IMR-90 (cell line): ENCODE data around the gene EIF4G3. TPM values are rescaled to one million over a fixed set of nuclear protein-coding genes. Genes with fewer than 3 reads are reported as not detected.

Experiments
- ATAC-seq: fragments of 200-7000 bp; cut with Tn5 transposase; 2 replicates; pipeline ENCODE4 v1.9.1; 2020; ENCODE audit warnings: low read depth, mild to moderate bottlenecking, moderate library complexity
- BruUV-seq: library from RNA; stranded (reverse); fragments of 400-500 nt; replicated peaks from 2 replicates; lab custom pipeline; 2021; lab: Mats Ljungman, UMichigan
- CTCF ChIA-PET: fragments of 300-600 bp; formaldehyde crosslinking; extraction: SDS; loops from one replicate; lab custom pipeline; 2021; ENCODE audit warnings: antibody characterized with exemption; lab: Yijun Ruan, JAX
- POLR2A ChIA-PET: fragments of 300-600 bp; sonication (Branson Sonifier 250); formaldehyde crosslinking; loops from one replicate; lab custom pipeline; 2022; ENCODE audit warnings: antibody characterized with exemption; ENCODE audit not compliant: unreplicated experiment; lab: Charles Lee
- DNase-seq: peaks from one replicate; pipeline ENCODE4 v3.0.0; 2013
- H2AFZ ChIP-seq: replicated peaks from 2 replicates; pipeline ENCODE3; 2013; ENCODE audit warnings: low read length, mild to moderate bottlenecking; ENCODE audit not compliant: poor library complexity
- H2AK5ac ChIP-seq: 2 replicates; pipeline ENCODE4 v1.6.1; 2013; ENCODE audit warnings: low read depth, low read length, inconsistent platforms
- H2AK9ac ChIP-seq: replicated peaks from 2 replicates; pipeline ENCODE3; 2013; ENCODE audit warnings: mild to moderate bottlenecking, low read depth, low read length, moderate library complexity; ENCODE audit not compliant: poor library complexity
- H2BK120ac ChIP-seq: 2 replicates; pipeline ENCODE4 v1.6.1; 2013; ENCODE audit warnings: low read depth, low read length, inconsistent platforms
- H2BK15ac ChIP-seq: 3 replicates; pipeline ENCODE4 v1.6.1; 2013; ENCODE audit warnings: low read depth, low read length, inconsistent platforms
- H2BK20ac ChIP-seq: 2 replicates; pipeline ENCODE4 v1.6.1; 2013; ENCODE audit warnings: low read depth, mild to moderate bottlenecking, inconsistent platforms, low read length, moderate library complexity
- H2BK5ac ChIP-seq: 2 replicates; pipeline ENCODE4 v1.6.1; 2013; ENCODE audit warnings: mild to moderate bottlenecking, low read depth, low read length, inconsistent platforms; ENCODE audit not compliant: poor library complexity, severe bottlenecking
- H3K14ac ChIP-seq: replicated peaks from 2 replicates; pipeline ENCODE4 v1.6.1; 2013; ENCODE audit warnings: low read depth, low read length, inconsistent platforms
- H3K18ac ChIP-seq: 2 replicates; pipeline ENCODE4 v1.6.1; 2013; ENCODE audit warnings: low read depth, low read length, control low read depth
- H3K23ac ChIP-seq: 2 replicates; pipeline ENCODE4 v1.6.1; 2013; ENCODE audit warnings: low read depth, low read length, inconsistent platforms
- H3K27ac ChIP-seq: 2 replicates; pipeline ENCODE4 v1.5.1; 2013; ENCODE audit warnings: mild to moderate bottlenecking, control low read depth, low read length; ENCODE audit not compliant: insufficient read depth
- H3K27me3 ChIP-seq: 2 replicates; pipeline ENCODE4 v1.6.1; 2013; ENCODE audit warnings: low read length; ENCODE audit not compliant: control insufficient read depth, insufficient read depth
- H3K36me3 ChIP-seq: 2 replicates; pipeline ENCODE4 v1.6.1; 2013; ENCODE audit warnings: low read length, mixed read lengths; ENCODE audit not compliant: control insufficient read depth, insufficient read depth
- H3K4ac ChIP-seq: 2 replicates; pipeline ENCODE4 v1.6.1; 2013; ENCODE audit warnings: low read depth, low read length, inconsistent platforms
- H3K4me1 ChIP-seq: 2 replicates; pipeline ENCODE4 v1.6.1; 2013; ENCODE audit warnings: low read length, mixed read lengths; ENCODE audit not compliant: control insufficient read depth, insufficient read depth
- H3K4me2 ChIP-seq: 2 replicates; pipeline ENCODE4 v1.6.1; 2013; ENCODE audit warnings: low read depth, mild to moderate bottlenecking, control low read depth, low read length, moderate library complexity
- H3K4me3 ChIP-seq: 2 replicates; pipeline ENCODE4 v1.5.1; 2013; ENCODE audit warnings: low read depth, mild to moderate bottlenecking, control low read depth, low read length, moderate library complexity; ENCODE audit not compliant: insufficient read depth
- H3K56ac ChIP-seq: 2 replicates; pipeline ENCODE4 v1.6.1; 2013; ENCODE audit warnings: low read length, inconsistent platforms; ENCODE audit not compliant: insufficient read depth; ENCODE audit errors: extremely low read depth
- H3K79me1 ChIP-seq, 2 experiments: 2 replicates each; pipeline ENCODE4 v1.6.1; 2013; ENCODE audit warnings: low read length in 2 of 2, inconsistent platforms in 1 of 2, low read depth in 1 of 2
- H3K9ac ChIP-seq: 2 replicates; pipeline ENCODE4 v1.6.1; 2013; ENCODE audit warnings: low read depth, low read length, control low read depth
- H3K9me1 ChIP-seq: 2 replicates; pipeline ENCODE4 v1.6.1; 2013; ENCODE audit warnings: low read length, inconsistent platforms; ENCODE audit not compliant: insufficient read depth
- H3K9me3 ChIP-seq: 2 replicates; pipeline ENCODE4 v1.6.1; 2013; ENCODE audit warnings: low read length; ENCODE audit not compliant: control insufficient read depth, insufficient read depth
- H4K20me1 ChIP-seq: 2 replicates; pipeline ENCODE4 v1.6.1; 2013; ENCODE audit warnings: low read length, inconsistent platforms; ENCODE audit not compliant: insufficient read depth
- H4K5ac ChIP-seq: 2 replicates; pipeline ENCODE4 v1.6.1; 2013; ENCODE audit warnings: mild to moderate bottlenecking, low read depth, low read length, control low read depth
- H4K8ac ChIP-seq, 2 experiments: 2 replicates each; pipeline ENCODE4 v1.6.1; 2013; ENCODE audit warnings: low read depth in 2 of 2, low read length in 2 of 2, control low read depth in 1 of 2, inconsistent platforms in 1 of 2
- H4K91ac ChIP-seq: 2 replicates; pipeline ENCODE4 v1.6.1; 2013; ENCODE audit warnings: low read depth, low read length, inconsistent platforms; ENCODE audit not compliant: insufficient read depth
- CEBPB ChIP-seq: IDR thresholded peaks from 2 replicates; pipeline ENCODE4 v1.6.1; 2012; ENCODE audit warnings: low read depth, low read length, improper control_type of control experiment
- CHD1 ChIP-seq: IDR thresholded peaks from 2 replicates; pipeline ENCODE4 v1.6.1; 2012; ENCODE audit warnings: low read depth, low read length, improper control_type of control experiment
- FOS ChIP-seq: fragments of 150-350 bp; IDR thresholded peaks from 2 replicates; pipeline ENCODE4 v1.6.1; 2016; ENCODE audit warnings: low read depth, low read length
- MAZ ChIP-seq: IDR thresholded peaks from 2 replicates; pipeline ENCODE4 v1.6.1; 2012; ENCODE audit warnings: low read depth, mild to moderate bottlenecking, low read length, improper control_type of control experiment, moderate library complexity, borderline replicate concordance
- MXI1 ChIP-seq: IDR thresholded peaks from 2 replicates; pipeline ENCODE4 v1.6.1; 2012; ENCODE audit warnings: low read depth, mild to moderate bottlenecking, low read length, moderate library complexity, borderline replicate concordance
- POLR2A ChIP-seq: IDR thresholded peaks from 2 replicates; pipeline ENCODE4 v1.6.1; 2012; ENCODE audit warnings: mild to moderate bottlenecking, low read depth, low read length
- RAD21 ChIP-seq: IDR thresholded peaks from 2 replicates; pipeline ENCODE4 v1.6.1; 2012; ENCODE audit warnings: low read length, improper control_type of control experiment
- RCOR1 ChIP-seq: IDR thresholded peaks from 2 replicates; pipeline ENCODE4 v1.6.1; 2012; ENCODE audit warnings: mild to moderate bottlenecking, low read length, improper control_type of control experiment; ENCODE audit not compliant: insufficient replicate concordance
- RFX5 ChIP-seq: IDR thresholded peaks from 2 replicates; pipeline ENCODE4 v1.8.0; 2012; ENCODE audit warnings: low read depth, mild to moderate bottlenecking, low read length, moderate library complexity
- SMC3 ChIP-seq: fragments of 150-350 bp; IDR thresholded peaks from 2 replicates; pipeline ENCODE4 v1.6.1; 2016; ENCODE audit warnings: low read depth, mild to moderate bottlenecking, antibody characterized with exemption, low read length, moderate library complexity
- dilution Hi-C: fragments of 300-500 bp; cut with HindIII; formaldehyde crosslinking; loops from one replicate; pipeline ENCODE4 v1.14.3; 2018; ENCODE audit warnings: low sequenced_read_pairs; ENCODE audit not compliant: unreplicated experiment
- in situ Hi-C: fragments of 300-500 bp; cut with MboI; formaldehyde crosslinking; loops from 3 replicates; pipeline ENCODE4 v1.14.3; 2019; ENCODE audit warnings: low sequenced_read_pairs, inconsistent platforms, mixed read lengths
- intact Hi-C: fragments of 100-400 bp; cut with micrococcal nuclease; formaldehyde crosslinking; loops from 2 replicates; pipeline ENCODE4 v1.10.0; 2022
- polyA plus RNA-seq, 3 experiments: library from polyadenylated mRNA; depleted of rRNA; stranded (reverse); fragments of >200 nt; gene quantifications; 2 replicates each; pipeline ENCODE4 v1.2.3, GENCODE V29; 2012; ENCODE audit warnings: low replicate concordance in 1 of 3
- total RNA-seq: library from RNA; depleted of rRNA; stranded (reverse); fragments of >200 nt; gene quantifications from 2 replicates; pipeline ENCODE4 v1.2.3, GENCODE V29; 2012
- TF ChIP-seq, protein P1 (sequence below): fragments of 150-350 bp; IDR thresholded peaks from 2 replicates; pipeline ENCODE4 v1.6.1; 2016; ENCODE audit warnings: low read depth, mild to moderate bottlenecking, low read length, moderate library complexity, borderline replicate concordance
- TF ChIP-seq, protein P2 (sequence below): fragments of 150-350 bp; IDR thresholded peaks from 2 replicates; pipeline ENCODE4 v1.6.1; 2017; ENCODE audit warnings: mild to moderate bottlenecking, antibody characterized with exemption, low read length, low read depth
- TF ChIP-seq, protein P3 (sequence below): conservative IDR thresholded peaks from 2 replicates; pipeline ENCODE4 v1.5.1; 2012; ENCODE audit warnings: mild to moderate bottlenecking, low read depth, low read length, improper control_type of control experiment

EIF4G3 gene
- total and polyA plus RNA-seq, 2 of the 4 experiments (the other 2 are of a cell fraction), result 25.8 to 49.2 TPM

DNA sequence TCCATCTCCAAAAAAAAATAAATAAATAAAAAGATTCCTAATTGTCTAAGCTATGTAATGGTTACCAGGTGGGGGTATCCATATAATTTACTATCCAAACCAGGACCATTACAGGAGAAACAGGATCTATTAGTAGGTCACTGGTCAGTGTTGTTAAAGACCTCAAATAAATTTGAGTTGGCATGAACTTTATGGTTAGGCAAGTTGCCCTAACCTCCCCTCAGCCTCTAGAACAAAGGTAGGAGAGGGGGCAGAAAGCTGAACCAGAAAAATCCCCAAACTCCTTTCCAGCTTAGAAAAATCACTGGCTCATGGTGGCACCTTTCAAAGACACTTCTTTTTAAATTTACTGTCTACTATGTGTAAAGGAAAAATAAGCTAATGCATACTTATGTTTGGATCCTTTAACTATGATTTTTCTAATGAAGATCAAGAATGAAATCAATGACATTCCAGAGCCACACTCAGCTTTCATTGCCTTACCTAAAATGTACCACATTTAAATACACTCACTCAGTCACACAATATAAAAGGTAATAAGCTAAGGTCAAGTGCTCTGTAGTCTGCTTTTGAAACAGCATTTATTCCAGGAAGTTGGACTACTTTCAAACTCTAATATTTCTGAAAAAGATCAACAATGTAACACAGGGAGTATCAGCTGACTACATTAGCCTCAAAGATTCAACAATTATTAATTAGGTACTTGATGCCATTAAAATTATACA, 13.8 kb downstream of the EIF4G3 start:
- H4K5ac ChIP-seq, result no peak overlapping the region
- H3K9ac ChIP-seq, result no peak overlapping the region
- peaks cover 2% of the 10 kb centered on the region for H3K9me1 ChIP-seq
- ChIA-PET POLR2A (interaction anchor here (1.1 kb wide), 1 partner anchor 377 kb away, joined by 3 read pairs; no protein-coding TSS in a partner anchor), CTCF (interaction anchor here (0.6 to 1.0 kb wide), 3 partner anchors 10 to 32 kb away, joined by 3 to 4 read pairs (median 3); no protein-coding TSS in a partner anchor)
- TF ChIP-seq RAD21 (no peak), MXI1 (no peak), MAZ (no peak), RFX5 (no peak), FOS (no peak), POLR2A (no peak), CHD1 (no peak), SMC3 (no peak), CEBPB (no peak), RCOR1 (no peak)
- TF ChIP-seq, protein P1, sequence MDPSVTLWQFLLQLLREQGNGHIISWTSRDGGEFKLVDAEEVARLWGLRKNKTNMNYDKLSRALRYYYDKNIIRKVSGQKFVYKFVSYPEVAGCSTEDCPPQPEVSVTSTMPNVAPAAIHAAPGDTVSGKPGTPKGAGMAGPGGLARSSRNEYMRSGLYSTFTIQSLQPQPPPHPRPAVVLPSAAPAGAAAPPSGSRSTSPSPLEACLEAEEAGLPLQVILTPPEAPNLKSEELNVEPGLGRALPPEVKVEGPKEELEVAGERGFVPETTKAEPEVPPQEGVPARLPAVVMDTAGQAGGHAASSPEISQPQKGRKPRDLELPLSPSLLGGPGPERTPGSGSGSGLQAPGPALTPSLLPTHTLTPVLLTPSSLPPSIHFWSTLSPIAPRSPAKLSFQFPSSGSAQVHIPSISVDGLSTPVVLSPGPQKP, result no peak
- TF ChIP-seq, protein P2, sequence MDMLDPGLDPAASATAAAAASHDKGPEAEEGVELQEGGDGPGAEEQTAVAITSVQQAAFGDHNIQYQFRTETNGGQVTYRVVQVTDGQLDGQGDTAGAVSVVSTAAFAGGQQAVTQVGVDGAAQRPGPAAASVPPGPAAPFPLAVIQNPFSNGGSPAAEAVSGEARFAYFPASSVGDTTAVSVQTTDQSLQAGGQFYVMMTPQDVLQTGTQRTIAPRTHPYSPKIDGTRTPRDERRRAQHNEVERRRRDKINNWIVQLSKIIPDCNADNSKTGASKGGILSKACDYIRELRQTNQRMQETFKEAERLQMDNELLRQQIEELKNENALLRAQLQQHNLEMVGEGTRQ, result no peak
- TF ChIP-seq, protein P3, sequence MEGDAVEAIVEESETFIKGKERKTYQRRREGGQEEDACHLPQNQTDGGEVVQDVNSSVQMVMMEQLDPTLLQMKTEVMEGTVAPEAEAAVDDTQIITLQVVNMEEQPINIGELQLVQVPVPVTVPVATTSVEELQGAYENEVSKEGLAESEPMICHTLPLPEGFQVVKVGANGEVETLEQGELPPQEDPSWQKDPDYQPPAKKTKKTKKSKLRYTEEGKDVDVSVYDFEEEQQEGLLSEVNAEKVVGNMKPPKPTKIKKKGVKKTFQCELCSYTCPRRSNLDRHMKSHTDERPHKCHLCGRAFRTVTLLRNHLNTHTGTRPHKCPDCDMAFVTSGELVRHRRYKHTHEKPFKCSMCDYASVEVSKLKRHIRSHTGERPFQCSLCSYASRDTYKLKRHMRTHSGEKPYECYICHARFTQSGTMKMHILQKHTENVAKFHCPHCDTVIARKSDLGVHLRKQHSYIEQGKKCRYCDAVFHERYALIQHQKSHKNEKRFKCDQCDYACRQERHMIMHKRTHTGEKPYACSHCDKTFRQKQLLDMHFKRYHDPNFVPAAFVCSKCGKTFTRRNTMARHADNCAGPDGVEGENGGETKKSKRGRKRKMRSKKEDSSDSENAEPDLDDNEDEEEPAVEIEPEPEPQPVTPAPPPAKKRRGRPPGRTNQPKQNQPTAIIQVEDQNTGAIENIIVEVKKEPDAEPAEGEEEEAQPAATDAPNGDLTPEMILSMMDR, result no peak
- no peaks in the 10 kb centered on the region for H3K27me3 ChIP-seq
- no peak overlapping the region for H2AFZ ChIP-seq
- peaks cover 28 to 86% of the 10 kb centered on the region in 2 experiments for H3K79me1 ChIP-seq
- no peak overlapping the region for H3K4me2 ChIP-seq
- intact Hi-C loops, result no loop called here
- H4K20me1 ChIP-seq, result peaks cover 69% of the 10 kb centered on the region
- no peaks in the 10 kb centered on the region for H3K9me3 ChIP-seq
- H4K8ac ChIP-seq, result no peak overlapping the region
- no peak overlapping the region for H3K14ac ChIP-seq
- ATAC-seq, result no peak
- H3K4me3 ChIP-seq, result no peak overlapping the region
- H4K91ac ChIP-seq, result no peak overlapping the region
- peaks cover 6% of the 10 kb centered on the region for H3K4me1 ChIP-seq
- in situ Hi-C loops, result no loop called here
- H2BK120ac ChIP-seq, result no peak overlapping the region
- no peak overlapping the region for H2BK5ac ChIP-seq
- no peak overlapping the region for H3K4ac ChIP-seq
- no peak overlapping the region for H2AK5ac ChIP-seq
- no peak overlapping the region for H2AK9ac ChIP-seq
- H2BK20ac ChIP-seq, result no peak overlapping the region
- dilution Hi-C loops, result no loop called here
- H3K23ac ChIP-seq, result no peak overlapping the region
- no peak for DNase-seq
- peaks cover 17% of the 10 kb centered on the region for H3K36me3 ChIP-seq
- no peak overlapping the region for H3K27ac ChIP-seq
- no peak overlapping the region for H3K18ac ChIP-seq
- BruUV-seq, result no TSS peak
- H3K56ac ChIP-seq, result no peak overlapping the region
- H2BK15ac ChIP-seq, result no peak overlapping the region
